Spleen (tissue), 7 donors: Measurements from ENCODE around the gene TENM4.

ENCODE experiments used
- CTCF ChIP-seq, 11 experiments: fragments of 200-600 bp in 7 of 11; fragments of 450-650 bp in 4 of 11; sonication (generic) in 4 of 11; IDR thresholded peaks in 8 of 11; conservative IDR thresholded peaks in 3 of 11; 1 replicate in 7 of 11; 2 replicates in 4 of 11; pipeline versions ENCODE4 v1.4.0 to v1.8.0; 2016 to 2021; ENCODE audit warnings: antibody characterized with exemption in 11 of 11, inconsistent platforms in 4 of 11, mild to moderate bottlenecking in 1 of 11
- POLR2A ChIP-seq, 3 donors: fragments of 450-650 bp; IDR thresholded peaks; one replicate each; pipeline ENCODE4 v1.5.1; 2017; ENCODE audit warnings: antibody characterized with exemption in 3 of 3, mild to moderate bottlenecking in 1 of 3
- POLR2AphosphoS5 ChIP-seq, 3 donors: sonication (generic); formaldehyde crosslinking; IDR thresholded peaks; one replicate each; pipeline ENCODE4 v1.5.1; 2017; ENCODE audit warnings: antibody characterized with exemption in 3 of 3
- donor health status: DM: no; HTN: no; CAD: no; lungs with moderate emphysema.
- donor health status: DM: no; HTN: no; CAD: no.
- donor health status: DM: no; HTN: no; CAD: no.

GRCh38 chr11:79150966-79151365 is 289.9 kb downstream of the TENM4 start:
- TF ChIP-seq POLR2A (IDR thresholded peaks at IDR 0.05) (no peak), CTCF (IDR thresholded peaks at IDR 0.05 in 8 of 11, conservative IDR thresholded peaks at IDR 0.05 in 3 of 11) (no peak), POLR2AphosphoS5 (IDR thresholded peaks at IDR 0.05) (no peak)
